Activated CD4-positive, alpha-beta memory T cell treated with anti-CD3 and anti-CD28 coated beads, Interleukin-2, amount 10 ng/mL, durations not matched to agents 7 days and 5 days (primary cell): ENCODE results near the gene ZNF525. TPM values are rescaled to one million over a fixed set of nuclear protein-coding genes. Genes with fewer than 3 reads are reported as not detected.
A peak's percentile ranks its signal among the peaks of the same experiment; 100 is the strongest.
"Not testable (repeated sequence)": the region's sequence is repeated elsewhere in the genome, so short reads cannot be mapped to it uniquely, and the experiment has no call there.

Source experiments
- CTCF ChIA-PET: fragments of 350-600 bp; sonication (Branson Sonifier 250); formaldehyde crosslinking; loops from one replicate; lab custom pipeline; 2021; ENCODE audit warnings: antibody characterized with exemption, inconsistent platforms; lab: Charles Lee
- POLR2A ChIA-PET: fragments of 350-600 bp; sonication (Branson Sonifier 250); formaldehyde crosslinking; loops from one replicate; lab custom pipeline; 2021; ENCODE audit warnings: antibody characterized with exemption; lab: Charles Lee
- DNase-seq: peaks from one replicate; pipeline ENCODE4 v3.0.0-alpha.2; 2020
- H3K27ac Mint-ChIP-seq: one replicate; pipeline ENCODE4 v1.8.0; 2021; ENCODE audit warnings: mild to moderate bottlenecking, mixed read lengths
- H3K27me3 Mint-ChIP-seq: one replicate; pipeline ENCODE4 v1.8.0; 2021; ENCODE audit warnings: mixed read lengths
- H3K36me3 Mint-ChIP-seq: one replicate; pipeline ENCODE4 v1.8.0; 2021; ENCODE audit warnings: low read depth, mixed read lengths
- H3K4me1 Mint-ChIP-seq: one replicate; pipeline ENCODE4 v1.8.0; 2021; ENCODE audit warnings: mixed read lengths
- H3K4me3 Mint-ChIP-seq: one replicate; pipeline ENCODE4 v1.8.0; 2021; ENCODE audit warnings: mild to moderate bottlenecking, mixed read lengths
- H3K9me3 Mint-ChIP-seq: one replicate; pipeline ENCODE4 v1.8.0; 2021; ENCODE audit warnings: mixed read lengths
- total RNA-seq, 2 experiments: library from RNA; stranded (reverse); gene quantifications; one replicate each; pipeline ENCODE4 v1.2.3, GENCODE V29; 2021

ZNF525 gene
- total RNA-seq: 10 to 100 TPM; 15.9 to 16.1 TPM

DNA sequence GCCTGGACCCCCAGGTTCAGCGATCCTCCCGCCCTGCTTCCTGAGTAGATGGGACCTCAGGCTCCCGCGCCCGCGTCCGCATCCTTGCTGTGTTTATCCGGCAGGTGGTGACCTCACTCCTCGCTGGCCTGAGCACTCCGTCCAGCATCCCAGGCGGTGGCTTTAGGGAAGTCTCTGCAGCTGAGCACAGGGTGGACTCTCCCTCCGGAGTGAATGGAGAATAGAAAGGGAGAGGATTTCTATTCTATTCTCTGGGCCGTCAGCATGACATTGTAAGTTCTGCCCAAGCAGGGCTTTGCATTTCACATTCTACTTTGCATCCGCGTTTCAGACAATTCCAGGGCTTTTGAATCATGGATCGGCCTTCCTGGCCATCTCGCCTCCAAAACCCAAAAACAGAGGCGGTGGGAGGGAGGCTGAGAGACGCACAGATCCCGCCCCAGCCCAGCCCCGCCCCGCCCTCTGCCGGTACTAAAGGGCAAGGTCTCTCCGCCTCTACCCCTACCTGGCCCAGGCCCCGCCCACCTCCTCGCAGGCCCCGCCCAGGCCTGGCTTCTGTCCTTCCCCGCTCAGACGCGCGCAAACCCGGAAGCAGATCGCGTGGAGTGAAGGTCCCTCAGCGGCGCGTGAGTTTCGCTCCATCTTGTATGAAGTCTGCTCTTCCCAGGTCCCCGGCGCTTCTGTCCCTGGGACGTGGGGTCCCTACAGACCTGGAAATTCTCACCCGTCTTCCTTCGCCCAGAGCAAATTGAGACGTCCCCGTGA, at the start of gene ZNF525:
ZNF525 (plus strand) TSS at position 572 of the 765 bp plus-strand sequence. CDS start 6,577 bp downstream, outside the sequence.
- Mint-ChIP-seq H3K9me3 (peaks cover 42% of the 10 kb centered on the region), H3K27me3 (no peaks in the 10 kb centered on the region), H3K4me1 (peaks cover 16% of the 10 kb centered on the region), H3K4me3 (peak within 1 kb of the TSS; percentile 88), H3K36me3 (peaks cover 28% of the 10 kb centered on the region), H3K27ac (peak within 1 kb of the TSS; percentile 78)
- DNase-seq: peak; percentile 96
- ChIA-PET CTCF (no interaction called here), POLR2A (interaction anchor here (0.6 kb wide), 1 partner anchor 203 kb away, joined by 3 read pairs; no protein-coding TSS in a partner anchor)

GRCh38 chr19:53328967-53329366, 36.5 kb upstream of the ZNF525 start:
- no peak overlapping the region for H3K27ac Mint-ChIP-seq
- H3K4me3 Mint-ChIP-seq: no peak overlapping the region
- H3K9me3 Mint-ChIP-seq: peaks cover 49% of the 10 kb centered on the region
- ChIA-PET POLR2A (no interaction called here), CTCF (no interaction called here)
- peaks cover 6% of the 10 kb centered on the region for H3K4me1 Mint-ChIP-seq
- no peaks in the 10 kb centered on the region for H3K27me3 Mint-ChIP-seq
- peaks cover 22% of the 10 kb centered on the region for H3K36me3 Mint-ChIP-seq
- no peak for DNase-seq

DNA sequence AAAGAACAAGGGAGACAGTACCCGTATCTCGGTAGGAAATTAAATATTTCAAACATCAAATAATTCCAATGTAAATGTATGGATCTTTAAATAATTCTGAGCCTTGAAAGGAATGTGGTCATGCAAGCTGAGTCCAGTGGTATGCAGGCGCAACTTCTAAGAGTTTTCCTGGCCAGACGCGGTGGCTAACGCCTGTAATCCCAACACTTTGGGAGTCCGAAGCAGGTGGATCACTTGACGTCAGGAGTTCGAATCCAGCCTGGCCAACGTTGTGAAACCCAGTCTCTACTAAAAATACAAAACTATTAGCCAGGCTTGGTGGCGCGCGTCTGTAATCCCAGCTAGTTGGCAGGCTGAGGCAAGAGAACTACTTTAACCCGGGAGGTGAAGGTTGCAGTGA, 33.0 kb upstream of the ZNF525 start:
- H3K4me3 Mint-ChIP-seq: peak overlapping the region; percentile 58
- peaks cover 19% of the 10 kb centered on the region for H3K4me1 Mint-ChIP-seq
- CTCF ChIA-PET: no interaction called here

GRCh38 chr19:53333066-53333462, 32.4 kb upstream of the ZNF525 start:
- Mint-ChIP-seq H3K27me3 (no peaks in the 10 kb centered on the region), H3K4me1 (peaks cover 19% of the 10 kb centered on the region), H3K4me3 (peak overlapping the region; percentile 86), H3K9me3 (peaks cover 39% of the 10 kb centered on the region), H3K36me3 (peaks cover 43% of the 10 kb centered on the region), H3K27ac (peak overlapping the region; percentile 82)
- CTCF ChIA-PET: no interaction called here
- POLR2A ChIA-PET: interaction anchor here (0.6 to 1.4 kb wide), 4 partner anchors 28 to 188 kb away, joined by 4 to 5 read pairs (median 4); partner anchors contain the start of gene ZNF765
- peak; percentile 31 for DNase-seq

More for the DNA sequence above, 33.0 kb upstream of the ZNF525 start:
- no peaks in the 10 kb centered on the region for H3K27me3 Mint-ChIP-seq
- H3K36me3 Mint-ChIP-seq: peaks cover 41% of the 10 kb centered on the region
- H3K9me3 Mint-ChIP-seq: peaks cover 41% of the 10 kb centered on the region
- DNase-seq: no peak
- POLR2A ChIA-PET: interaction anchor here (1.4 kb wide), 2 partner anchors 62 to 188 kb away, joined by 4 to 5 read pairs; partner anchors contain the start of gene ZNF765
- H3K27ac Mint-ChIP-seq: no peak overlapping the region

DNA sequence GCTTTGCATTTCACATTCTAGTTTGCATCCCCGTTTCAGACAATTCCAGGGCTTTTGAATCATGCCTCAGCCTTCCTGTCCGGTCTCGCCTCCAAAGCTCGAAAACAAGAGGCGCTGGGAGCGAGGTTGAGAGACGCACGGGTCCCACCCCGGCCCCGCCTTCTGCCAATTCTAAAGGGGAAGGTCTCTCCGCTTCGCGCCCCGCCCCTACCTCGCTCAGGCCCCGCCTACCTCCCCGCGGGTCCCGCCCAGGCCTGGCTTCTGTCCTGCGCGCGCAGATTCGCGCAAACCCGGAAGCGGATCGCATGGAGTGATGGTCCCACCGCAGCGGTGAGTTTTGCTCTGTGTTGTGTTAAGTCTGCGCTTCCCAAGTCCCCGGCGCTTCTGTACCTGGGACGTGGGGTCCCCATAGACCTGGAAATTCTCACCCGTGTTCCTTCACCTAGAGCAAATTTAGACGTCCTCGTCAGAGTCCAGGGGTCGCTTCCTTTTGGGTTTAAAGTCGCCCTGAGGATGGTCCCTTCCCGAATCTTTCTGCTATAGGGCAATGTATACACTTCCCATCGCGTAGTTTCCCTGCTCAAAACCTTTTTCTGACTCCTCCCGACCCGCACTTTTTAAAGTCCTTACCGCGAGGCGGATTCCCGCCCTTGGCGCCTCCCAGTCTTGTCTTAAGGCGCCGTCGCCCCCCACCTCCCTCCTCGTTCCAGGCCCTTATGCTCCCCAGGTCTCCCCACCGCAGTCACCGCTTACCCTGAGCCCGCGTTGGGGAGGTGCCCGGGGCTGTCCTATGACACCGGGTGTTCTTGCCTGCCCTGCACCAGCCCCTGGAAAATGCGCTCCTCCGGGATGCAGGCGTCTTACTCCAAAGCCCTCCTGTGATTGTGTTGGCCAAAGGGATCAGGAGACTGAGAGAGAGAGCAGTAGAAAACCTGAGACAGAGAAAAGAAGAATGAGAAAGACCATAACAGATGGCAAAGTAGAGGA, 31.7 kb upstream of the ZNF525 start, which contains the start of gene ZNF845:
ZNF845 (plus strand) TSS at position 287 of the 987 bp plus-strand sequence. CDS start 7,559 bp downstream, outside the sequence.
- CTCF ChIA-PET: no interaction called here
- H3K4me3 Mint-ChIP-seq: peak within 1 kb of the TSS; percentile 86
- POLR2A ChIA-PET: interaction anchor here (0.6 to 1.4 kb wide), 5 partner anchors 27 to 532 kb away, joined by 3 to 5 read pairs (median 4); partner anchors contain the start of gene ZNF765
- H3K27me3 Mint-ChIP-seq: no peaks in the 10 kb centered on the region
- peak; percentile 97 for DNase-seq
- H3K27ac Mint-ChIP-seq: peak within 1 kb of the TSS; percentile 82
- peaks cover 47% of the 10 kb centered on the region for H3K36me3 Mint-ChIP-seq
- peaks cover 34% of the 10 kb centered on the region for H3K9me3 Mint-ChIP-seq
- H3K4me1 Mint-ChIP-seq: peaks cover 17% of the 10 kb centered on the region

DNA sequence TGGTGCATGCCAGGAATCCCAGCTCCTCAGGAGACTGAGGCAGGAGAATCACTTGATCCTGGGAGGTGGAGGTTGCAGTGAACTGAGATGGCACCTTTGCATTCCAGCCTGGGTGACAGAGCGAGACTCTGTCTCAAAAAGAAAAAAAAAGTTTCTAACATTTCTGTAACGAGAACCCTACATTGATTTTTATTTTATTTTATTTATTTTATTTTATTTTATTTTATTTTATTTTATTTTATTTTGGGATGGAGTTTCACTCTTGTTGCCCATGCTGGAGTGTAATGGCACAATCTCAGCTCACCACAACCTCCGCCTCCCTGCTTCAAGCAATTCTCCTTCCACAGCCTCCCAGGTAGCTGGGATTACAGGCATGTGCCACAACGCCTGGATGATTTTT, 21.1 kb upstream of the ZNF525 start:
- peaks cover 97% of the 10 kb centered on the region for H3K36me3 Mint-ChIP-seq
- CTCF ChIA-PET, H3K27ac Mint-ChIP-seq, H3K27me3 Mint-ChIP-seq, DNase-seq, H3K4me1 Mint-ChIP-seq, POLR2A ChIA-PET, H3K4me3 Mint-ChIP-seq: not testable (repeated sequence)
- peaks cover 53% of the 10 kb centered on the region for H3K9me3 Mint-ChIP-seq

GRCh38 chr19:53355739-53356138, 9.8 kb upstream of the ZNF525 start:
- CTCF ChIA-PET: no interaction called here
- Mint-ChIP-seq H3K36me3 (peaks cover 53% of the 10 kb centered on the region), H3K9me3 (peaks cover 64% of the 10 kb centered on the region), H3K27me3 (no peaks in the 10 kb centered on the region), H3K4me3 (no peak overlapping the region), H3K27ac (no peak overlapping the region), H3K4me1 (no peaks in the 10 kb centered on the region)
- no peak for DNase-seq
- POLR2A ChIA-PET: no interaction called here

- CTCF ChIA-PET: no interaction called here
- POLR2A ChIA-PET: interaction anchor here (0.6 kb wide), 1 partner anchor 9 kb away, joined by 4 read pairs; no protein-coding TSS in a partner anchor
- Mint-ChIP-seq H3K4me3 (no peak overlapping the region), H3K36me3 (peaks cover 31% of the 10 kb centered on the region), H3K4me1 (no peaks in the 10 kb centered on the region), H3K27me3 (no peaks in the 10 kb centered on the region), H3K9me3 (peaks cover 58% of the 10 kb centered on the region), H3K27ac (no peak overlapping the region)
- no peak for DNase-seq
Measured at GRCh38 chr19:53357821-53358581, 7.5 kb upstream of the ZNF525 start.

DNA sequence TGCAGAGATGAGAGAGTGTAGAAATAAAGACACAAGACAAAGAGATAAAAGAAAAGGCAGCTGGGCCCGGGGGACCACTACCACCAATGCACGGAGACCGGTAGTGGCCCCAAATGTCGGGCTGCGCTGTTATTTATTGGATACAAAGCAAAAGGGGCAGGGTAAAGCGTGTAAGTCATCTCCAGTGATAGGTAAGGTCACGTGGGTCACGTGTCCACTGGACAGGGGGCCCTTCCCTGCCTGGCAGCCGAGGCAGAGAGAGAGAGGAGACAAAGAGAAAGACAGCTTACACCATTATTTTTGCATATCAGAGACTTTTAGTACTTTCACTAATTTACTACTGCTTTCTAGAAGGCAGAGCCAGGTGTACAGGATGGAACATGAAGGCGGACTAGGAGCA, 5.4 kb upstream of the ZNF525 start:
- Mint-ChIP-seq H3K9me3 (peaks cover 51% of the 10 kb centered on the region), H3K36me3 (peaks cover 19% of the 10 kb centered on the region)
- DNase-seq, POLR2A ChIA-PET, H3K27me3 Mint-ChIP-seq, H3K4me1 Mint-ChIP-seq, CTCF ChIA-PET, H3K27ac Mint-ChIP-seq, H3K4me3 Mint-ChIP-seq: not testable (repeated sequence)

DNA sequence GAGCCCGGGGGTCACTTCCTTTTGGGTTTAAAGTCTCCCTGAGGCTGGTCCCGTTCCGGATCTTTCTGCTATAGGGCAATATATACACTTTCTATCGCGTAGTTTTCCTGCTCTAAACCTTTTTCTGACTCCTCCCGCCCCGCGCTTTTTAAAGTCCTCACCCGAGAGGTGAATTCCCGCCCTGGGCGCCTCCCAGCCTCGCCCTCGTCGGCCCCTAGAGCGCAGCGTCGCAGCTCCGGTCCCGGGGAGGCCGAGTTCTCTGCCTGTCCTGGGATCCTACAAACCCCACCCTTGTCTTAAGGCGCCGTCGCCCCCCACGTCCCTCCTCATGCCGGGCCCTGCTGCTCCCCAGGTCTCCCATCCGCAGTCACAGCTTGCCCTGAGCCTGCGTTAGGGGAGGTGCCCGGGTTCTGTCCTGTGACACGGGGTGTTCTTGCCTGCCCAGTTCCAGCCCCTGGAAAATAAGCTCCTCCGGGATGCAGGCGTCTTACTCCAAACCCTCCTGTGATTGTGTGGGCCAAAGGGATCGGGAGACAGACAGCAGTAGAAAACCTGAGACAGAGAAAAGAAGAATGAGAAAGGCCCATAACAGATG, 491 bp downstream of the ZNF525 start:
- Mint-ChIP-seq H3K4me1 (peaks cover 16% of the 10 kb centered on the region), H3K36me3 (peaks cover 35% of the 10 kb centered on the region), H3K4me3 (peak overlapping the region; percentile 88), H3K27me3 (no peaks in the 10 kb centered on the region), H3K27ac (peak overlapping the region; percentile 78), H3K9me3 (peaks cover 44% of the 10 kb centered on the region)
- ChIA-PET POLR2A (interaction anchor here (0.7 to 1.8 kb wide), 2 partner anchors 168 to 277 kb away, joined by 3 to 5 read pairs; no protein-coding TSS in a partner anchor), CTCF (no interaction called here)
- DNase-seq: no peak

DNA sequence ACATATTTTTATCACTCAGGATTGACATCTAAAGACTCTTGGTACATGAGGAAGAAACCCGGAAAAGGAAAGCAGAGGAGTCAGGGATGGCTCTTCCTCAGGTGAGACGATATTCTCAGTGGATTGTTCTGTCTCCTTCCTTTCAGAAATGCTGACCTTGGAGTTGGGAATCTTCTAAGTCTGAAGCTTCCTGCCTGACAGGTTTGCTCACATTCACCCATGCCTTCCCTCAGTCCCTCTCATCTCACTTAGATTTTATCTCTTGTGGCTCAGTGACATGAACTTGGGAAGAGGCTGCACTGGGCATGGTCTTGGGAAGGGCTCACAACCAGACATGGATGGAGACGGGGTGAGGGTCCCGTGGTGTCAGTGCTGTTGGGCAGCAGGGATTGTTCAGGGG, 6.7 kb downstream of the ZNF525 start:
- Mint-ChIP-seq H3K4me1 (peaks cover 2% of the 10 kb centered on the region), H3K4me3 (no peak overlapping the region), H3K36me3 (peaks cover 72% of the 10 kb centered on the region), H3K27ac (no peak overlapping the region), H3K27me3 (no peaks in the 10 kb centered on the region), H3K9me3 (peaks cover 43% of the 10 kb centered on the region)
- CTCF ChIA-PET: no interaction called here
- no peak for DNase-seq
- POLR2A ChIA-PET: no interaction called here

DNA sequence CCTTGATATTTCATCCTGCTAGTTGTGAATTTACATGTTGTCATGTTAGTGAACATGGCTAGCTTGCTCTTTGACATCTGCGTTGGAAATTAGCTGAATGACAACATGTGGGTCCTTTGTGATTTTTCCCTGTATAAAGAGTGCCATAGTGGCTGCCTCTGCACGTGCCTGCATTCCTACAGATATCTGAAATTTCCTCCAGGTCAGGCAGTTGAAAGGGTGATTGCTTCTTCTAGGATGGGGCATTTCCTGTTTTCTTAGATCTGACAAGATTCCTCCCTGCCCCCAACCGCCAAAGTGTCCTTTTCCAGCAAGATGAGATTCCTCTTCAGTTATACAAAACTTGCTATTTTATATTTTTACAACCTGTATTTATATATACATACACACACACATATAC, 8.8 kb downstream of the ZNF525 start:
- Mint-ChIP-seq H3K4me3 (no peak overlapping the region), H3K9me3 (peaks cover 39% of the 10 kb centered on the region), H3K27me3 (no peaks in the 10 kb centered on the region), H3K4me1 (no peaks in the 10 kb centered on the region), H3K27ac (no peak overlapping the region), H3K36me3 (peaks cover 81% of the 10 kb centered on the region)
- ChIA-PET POLR2A (no interaction called here), CTCF (interaction anchor here (0.5 kb wide), 1 partner anchor 371 kb away, joined by 4 read pairs; no protein-coding TSS in a partner anchor)
- DNase-seq: no peak
